Left ventricle myocardium superior (tissue), 1 donor: ENCODE data around the gene P2RX4. TPM values are rescaled to one million over a fixed set of nuclear protein-coding genes. Genes with fewer than 3 reads are reported as not detected.
"Not testable (repeated sequence)": the region's sequence is repeated elsewhere in the genome, so short reads cannot be mapped to it uniquely, and the experiment has no call there.

Source experiments
- ATAC-seq: fragments of 200-7000 bp; cut with Tn5 transposase; one replicate; pipeline ENCODE4 v1.9.1; 2020; ENCODE audit warnings: mild to moderate bottlenecking, moderate library complexity
- DNase-seq: peaks from one replicate; pipeline ENCODE4 v3.0.0-alpha.2; 2020
- intact Hi-C: fragments of 100-400 bp; cut with micrococcal nuclease; formaldehyde crosslinking; loops from one replicate; pipeline ENCODE4 v1.11.0; 2022
- total RNA-seq: library from RNA; stranded (reverse); fragmentation: NEBNext Ultra II Directional; extraction: Animal tissue kit (Norgen Biotek cat#: 25700); gene quantifications from one replicate; pipeline ENCODE4 v1.2.1, GENCODE V29; 2021
- donor health status: DM: no; HTN: yes; CAD: no; lungs with severe emphysema.

P2RX4 gene
- total RNA-seq, 1 donor from 2014 or later = 4.9 TPM

DNA sequence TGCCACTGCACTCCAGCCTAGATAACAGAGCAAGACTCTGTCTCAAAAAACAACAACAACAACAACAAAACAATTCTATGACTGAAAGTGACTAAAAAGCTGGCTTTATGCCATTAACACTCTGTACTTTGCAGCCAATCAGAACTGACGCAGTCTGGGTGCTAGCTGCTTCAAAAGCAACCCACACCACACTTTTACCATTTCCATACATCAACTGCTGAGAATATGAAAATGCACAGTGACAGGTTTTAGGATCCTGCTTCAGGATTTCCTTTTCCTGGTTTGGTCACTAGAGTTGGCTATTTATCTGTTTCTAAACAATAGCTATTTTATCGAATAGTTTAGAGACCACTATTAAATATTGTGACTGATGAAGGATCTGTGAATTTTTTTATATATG lies 23.1 kb upstream of the P2RX4 start:
- no peak for DNase-seq
- no peak for ATAC-seq
- intact Hi-C loops = no loop called here

DNA sequence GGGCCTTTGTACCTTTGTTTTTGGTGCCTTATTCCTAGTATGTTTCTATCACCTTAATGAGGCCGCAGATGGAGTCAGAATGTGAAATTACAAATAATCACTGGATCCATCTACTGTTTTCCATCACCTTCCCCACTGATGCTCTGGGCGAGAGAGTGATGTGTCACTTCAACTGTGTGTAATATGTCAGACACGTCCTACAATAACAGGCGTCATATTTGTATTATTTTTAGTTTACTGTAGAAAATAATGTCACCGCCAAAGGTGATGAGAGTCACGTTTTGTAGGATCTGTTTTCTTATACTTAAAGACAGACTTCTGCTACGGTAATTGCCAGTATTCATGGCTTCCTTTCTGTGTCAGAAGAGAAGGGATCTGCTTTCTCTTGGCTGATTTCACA lies 22.4 kb upstream of the P2RX4 start:
- ATAC-seq (no peak), DNase-seq (no peak)
- intact Hi-C loops = no loop called here

DNA sequence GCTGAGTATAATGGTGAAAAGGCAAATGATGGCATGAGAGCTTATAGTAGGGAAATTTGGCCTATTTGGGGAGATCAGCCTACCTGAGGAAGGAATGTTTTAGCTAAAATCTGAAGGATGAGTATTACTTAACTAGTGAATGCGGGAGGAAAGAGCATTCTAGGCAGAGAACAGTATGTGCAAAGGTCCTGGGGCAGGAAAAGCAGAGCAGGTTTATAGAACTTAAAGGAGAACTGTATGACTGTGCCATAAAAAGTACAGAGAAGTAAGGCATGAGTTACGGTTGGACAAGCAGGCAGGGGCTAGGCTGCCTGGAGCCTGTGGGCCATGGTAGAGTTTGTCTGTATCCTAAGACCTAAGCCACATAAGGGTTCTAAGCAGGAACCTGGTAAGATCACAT lies 21.7 kb upstream of the P2RX4 start:
- no peak for DNase-seq
- intact Hi-C loops = no loop called here

DNA sequence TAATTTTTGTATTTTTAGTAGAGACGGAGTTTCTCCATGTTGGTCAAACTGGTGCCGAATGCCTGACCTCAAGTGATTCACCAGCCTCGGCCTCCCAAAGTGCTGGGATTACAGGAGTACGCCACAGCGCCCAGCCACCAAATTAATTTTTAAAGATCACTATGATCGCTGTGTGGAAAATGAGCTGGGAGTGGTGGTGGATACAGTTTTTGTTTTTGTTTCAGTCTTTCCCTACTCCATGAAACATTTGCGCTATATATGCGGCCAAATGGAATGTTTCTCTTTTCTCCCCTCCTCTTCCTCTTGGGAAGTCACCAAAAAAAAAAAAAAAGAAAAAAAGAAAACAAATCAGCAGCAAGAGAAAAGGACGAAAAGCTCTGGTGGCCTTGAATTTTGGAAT lies 20.8 kb upstream of the P2RX4 start:
- ATAC-seq (no peak), DNase-seq (no peak)
- intact Hi-C loops = no loop called here

More for the DNA sequence above, 21.7 kb upstream of the P2RX4 start:
- ATAC-seq = no peak

DNA sequence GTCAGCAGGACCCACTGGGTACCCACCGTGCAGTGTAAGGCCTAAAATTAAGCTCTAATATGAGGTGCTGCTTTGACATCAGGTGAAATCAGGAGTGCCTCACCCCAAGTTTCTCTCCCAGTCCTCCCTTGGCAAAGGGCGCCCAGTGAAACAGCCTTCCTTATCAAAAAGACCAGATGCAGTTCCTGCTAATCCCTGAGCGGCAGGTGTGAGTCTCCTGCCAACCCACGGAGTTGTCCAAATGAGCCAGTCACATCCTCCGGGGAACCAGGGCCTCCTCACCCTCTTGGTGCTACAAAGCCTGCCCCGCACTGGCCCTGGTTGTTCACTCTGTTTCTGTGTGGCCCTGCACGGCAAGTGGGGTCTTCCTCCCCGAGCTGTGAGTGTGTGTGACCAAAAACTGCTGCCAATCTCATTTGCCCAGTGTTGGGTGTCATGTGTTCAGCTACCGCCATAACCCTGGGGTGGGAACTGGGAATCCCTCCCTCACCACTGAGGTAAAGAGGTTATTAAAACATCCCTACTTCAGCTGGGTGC lies 20.2 kb upstream of the P2RX4 start:
- intact Hi-C loops = no loop called here
- DNase-seq = no peak
- ATAC-seq = no peak

DNA sequence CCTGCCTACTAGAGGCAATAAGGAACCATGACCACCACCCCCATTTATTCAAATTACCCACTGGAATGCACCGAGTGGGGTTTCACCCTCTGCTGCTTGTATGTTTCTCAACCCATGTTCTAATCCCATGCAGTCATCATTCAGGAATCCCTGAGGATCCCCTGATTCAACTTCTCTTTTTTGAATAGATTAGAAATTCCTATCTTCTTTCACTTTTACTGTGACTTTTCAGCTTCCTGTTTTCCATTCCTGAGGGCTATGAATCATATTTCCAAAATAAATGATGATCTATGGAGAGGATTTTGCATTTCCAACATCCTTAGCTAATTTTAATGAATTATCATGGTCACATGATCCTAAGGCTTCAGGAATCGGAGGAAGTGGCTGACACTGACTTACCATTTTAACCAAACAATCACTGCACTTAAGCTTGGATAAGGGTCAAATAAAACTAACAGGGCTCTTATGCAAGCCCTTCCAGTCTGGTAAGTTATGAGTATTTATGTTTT lies 19.4 kb upstream of the P2RX4 start:
- intact Hi-C loops = no loop called here
- no peak for DNase-seq
- ATAC-seq = peak; percentile 24

DNA sequence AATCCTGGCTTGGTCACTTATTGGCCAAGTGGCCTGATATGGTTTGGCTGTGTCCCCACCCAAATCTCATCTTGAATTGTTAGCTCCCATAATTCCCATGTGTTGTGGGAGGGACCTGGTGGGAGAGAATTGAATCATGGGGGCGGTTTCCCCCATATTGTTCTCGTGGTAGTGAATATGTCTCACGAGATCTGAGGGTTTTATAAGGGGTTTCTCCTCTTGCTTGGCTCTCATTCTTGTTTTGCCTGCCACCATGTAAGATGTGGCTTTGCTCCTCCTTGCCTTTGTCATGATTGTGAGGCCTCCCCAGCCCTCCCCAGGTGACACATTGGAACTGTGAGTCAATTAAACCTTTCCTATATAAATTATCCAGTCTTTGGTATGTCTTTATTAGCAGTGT lies 18.8 kb upstream of the P2RX4 start:
- no peak for DNase-seq
- no peak for ATAC-seq
- intact Hi-C loops = no loop called here

DNA sequence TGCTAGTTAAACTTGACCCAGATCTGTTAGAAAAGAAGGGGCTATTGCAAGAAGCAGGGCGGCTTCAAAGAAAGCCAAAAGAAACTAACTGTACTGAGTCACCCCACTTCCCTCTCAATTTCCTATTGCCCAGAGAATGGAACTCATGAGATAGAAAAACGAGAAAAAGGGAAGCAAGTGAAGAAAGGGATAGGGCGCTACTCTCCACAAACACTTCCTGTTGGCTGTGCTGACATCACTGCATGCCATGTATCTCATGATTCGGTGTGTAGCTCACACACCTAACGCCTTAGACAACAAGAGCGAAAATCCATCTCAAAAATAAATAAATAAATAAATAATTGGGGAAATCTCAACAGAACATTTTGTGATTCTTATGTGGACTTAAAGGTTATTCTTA lies 13.0 kb upstream of the P2RX4 start:
- DNase-seq (no peak), ATAC-seq (peak; percentile 61)
- intact Hi-C loops = no loop called here

DNA sequence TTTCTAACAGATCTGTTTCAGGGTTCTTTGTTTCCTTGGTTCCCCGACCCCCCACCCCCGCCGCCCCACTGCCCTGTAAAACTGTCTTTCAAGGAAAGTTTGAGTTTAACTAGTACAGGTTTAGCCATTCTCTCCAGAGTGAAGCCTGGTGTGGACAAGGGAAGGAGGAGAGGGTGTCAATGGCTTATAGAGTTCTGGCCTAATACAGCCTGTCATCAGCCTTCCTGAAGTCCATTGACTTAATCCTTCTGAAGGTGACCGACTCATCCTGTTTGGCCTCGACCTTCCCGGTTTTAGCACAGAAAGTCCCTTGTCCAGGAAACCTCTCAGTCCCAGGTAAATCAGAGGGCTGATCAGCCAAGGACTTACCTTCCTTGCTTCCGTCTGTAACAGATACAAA lies 11.0 kb upstream of the P2RX4 start:
- intact Hi-C loops = no loop called here
- no peak for DNase-seq
- no peak for ATAC-seq

DNA sequence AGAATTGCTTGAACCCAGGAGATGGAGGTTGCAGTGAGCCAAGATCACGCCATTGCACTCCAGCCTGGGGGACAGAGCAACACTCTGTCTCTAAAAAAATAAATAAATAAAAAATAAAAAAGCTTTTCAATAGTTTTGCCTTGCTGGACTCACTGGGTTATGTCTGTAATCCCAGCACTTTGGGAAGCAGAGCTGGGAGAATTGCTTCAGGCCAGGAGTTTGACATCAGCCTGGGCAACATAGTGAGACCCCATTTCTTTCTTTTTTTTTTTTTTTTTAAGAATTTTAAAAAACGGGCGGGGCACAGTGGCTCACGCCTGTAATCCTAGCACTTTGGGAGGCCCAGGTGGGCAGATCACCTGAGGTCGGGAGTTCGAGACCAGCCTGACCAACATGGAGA lies 8.8 kb upstream of the P2RX4 start:
- ATAC-seq, intact Hi-C loops: not testable (repeated sequence)

DNA sequence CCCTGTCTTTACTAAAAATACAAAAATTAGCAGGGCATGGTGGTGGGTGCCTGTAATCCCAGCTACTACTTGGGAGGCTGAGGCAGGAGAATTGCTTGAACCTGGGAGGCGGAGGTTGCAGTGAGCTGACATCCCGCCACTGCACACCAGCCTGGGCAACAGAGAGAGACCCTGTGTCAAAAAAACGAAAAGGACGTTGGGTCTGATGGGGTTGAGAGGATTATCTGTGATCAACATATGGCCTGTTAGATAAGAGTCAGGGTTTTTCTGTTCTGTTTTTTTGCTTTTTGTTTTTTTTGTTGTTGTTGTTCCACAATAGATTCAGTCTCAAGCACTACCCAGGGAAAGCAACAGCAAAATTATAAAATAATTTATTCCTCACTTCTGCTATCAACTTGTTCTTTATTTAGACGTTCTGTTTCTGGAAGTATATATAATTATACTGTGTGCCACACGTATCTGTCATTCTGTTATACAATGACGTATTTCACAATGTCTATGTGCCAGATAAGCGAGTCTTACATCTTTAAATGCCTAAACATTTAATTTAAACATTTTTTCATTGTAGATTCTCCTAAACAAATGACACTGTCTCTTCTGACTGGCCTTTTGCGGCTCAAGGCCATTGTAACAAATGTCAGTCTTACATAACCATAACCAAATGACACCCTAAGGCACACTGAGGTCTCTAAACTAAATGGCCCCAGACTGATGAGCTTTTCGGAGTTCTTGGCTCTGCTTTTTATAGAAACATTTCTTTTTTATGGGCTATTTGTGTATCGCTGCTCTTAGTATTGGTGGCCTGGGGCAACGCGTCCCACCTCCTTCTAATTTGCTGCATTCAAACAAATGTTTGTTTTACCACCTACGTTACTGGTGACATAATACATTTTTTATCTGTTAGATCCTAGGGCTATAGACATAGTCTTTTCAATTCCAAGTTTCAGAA lies 7.2 kb upstream of the P2RX4 start:
- DNase-seq (no peak), ATAC-seq (peak; percentile 60)
- intact Hi-C loops = no loop called here

More for the DNA sequence above, 8.8 kb upstream of the P2RX4 start:
- DNase-seq = not testable (repeated sequence)

DNA sequence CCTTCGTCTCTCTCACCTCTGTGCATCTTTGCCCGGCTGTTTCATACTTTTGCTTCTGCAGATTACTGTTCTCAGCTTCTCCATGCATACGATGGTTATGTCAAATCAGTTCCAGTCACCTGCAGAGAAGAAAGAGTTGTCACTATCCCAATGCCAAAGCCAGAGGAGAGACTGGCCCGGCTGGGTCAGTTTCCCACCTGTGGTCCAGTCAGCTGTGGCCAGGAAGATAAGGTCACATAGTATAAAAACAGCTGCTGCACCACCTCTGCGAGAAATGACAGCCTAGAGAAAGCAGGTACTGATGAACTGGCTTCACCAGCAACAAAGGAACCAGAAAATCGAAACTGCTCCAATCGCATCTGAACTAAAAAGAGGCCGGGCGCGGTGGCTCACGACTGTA lies 6.4 kb upstream of the P2RX4 start:
- DNase-seq (no peak), ATAC-seq (no peak)
- intact Hi-C loops = no loop called here

DNA sequence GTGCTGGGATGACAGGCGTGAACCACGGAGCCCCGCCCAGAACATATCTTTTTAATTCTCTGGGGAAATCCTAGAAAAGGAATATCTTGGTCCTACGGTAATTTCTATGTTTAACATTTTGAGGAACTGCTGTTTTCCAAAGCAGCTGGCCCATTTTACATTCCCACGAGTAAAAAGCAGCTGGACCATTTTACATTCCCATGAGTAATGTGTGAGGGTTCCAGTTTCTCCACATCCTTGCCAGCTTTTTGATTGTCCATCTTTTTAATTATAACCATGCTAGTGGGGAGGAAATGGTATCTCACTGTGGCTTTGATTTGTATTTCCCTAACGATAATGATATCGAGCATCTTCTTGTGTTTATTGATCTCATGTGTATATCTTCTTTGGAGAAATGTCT lies 4.4 kb upstream of the P2RX4 start:
- ATAC-seq (no peak), DNase-seq (no peak)
- intact Hi-C loops = no loop called here

DNA sequence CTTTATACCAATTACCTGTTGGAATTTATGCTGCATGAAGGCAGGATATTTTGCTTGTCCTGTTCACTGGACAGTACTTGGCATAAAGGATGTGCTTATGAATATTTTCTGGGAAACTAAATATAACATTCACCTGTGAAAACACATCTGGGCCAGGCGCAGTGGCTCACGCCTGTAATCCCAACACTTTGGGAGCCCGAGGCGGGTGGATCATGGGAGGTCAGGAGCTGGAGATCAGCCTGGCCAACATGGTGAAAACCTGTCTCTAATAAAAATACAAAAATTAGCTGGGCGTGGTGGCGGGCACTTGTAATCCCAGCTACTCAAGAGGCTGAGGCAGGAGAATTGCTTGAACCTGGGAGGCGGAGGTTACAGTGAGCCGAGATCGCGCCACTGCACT lies 1.4 kb upstream of the P2RX4 start:
- DNase-seq, intact Hi-C loops, ATAC-seq: not testable (repeated sequence)

DNA sequence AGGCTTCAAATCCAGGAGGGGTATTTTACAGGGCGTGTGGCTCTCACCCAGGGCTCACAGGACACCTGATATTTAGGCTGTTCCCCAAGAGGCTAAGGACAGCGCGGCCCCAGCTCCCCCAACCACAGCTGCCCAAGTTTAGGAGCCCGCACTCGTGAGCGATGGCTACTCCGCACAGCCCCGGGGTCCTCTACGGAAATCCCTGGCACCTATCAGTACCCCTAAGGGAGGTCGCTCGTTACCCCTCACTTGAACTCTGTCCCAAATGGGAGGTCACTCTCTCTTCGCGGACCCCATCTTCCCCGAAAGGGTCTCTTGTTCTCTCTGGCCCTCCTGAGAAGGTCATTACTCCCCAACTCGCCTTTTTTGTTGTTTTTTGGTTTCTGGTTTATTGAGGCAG lies 708 bp upstream of the P2RX4 start:
- intact Hi-C loops = no loop called here
- ATAC-seq (no peak), DNase-seq (no peak)

DNA sequence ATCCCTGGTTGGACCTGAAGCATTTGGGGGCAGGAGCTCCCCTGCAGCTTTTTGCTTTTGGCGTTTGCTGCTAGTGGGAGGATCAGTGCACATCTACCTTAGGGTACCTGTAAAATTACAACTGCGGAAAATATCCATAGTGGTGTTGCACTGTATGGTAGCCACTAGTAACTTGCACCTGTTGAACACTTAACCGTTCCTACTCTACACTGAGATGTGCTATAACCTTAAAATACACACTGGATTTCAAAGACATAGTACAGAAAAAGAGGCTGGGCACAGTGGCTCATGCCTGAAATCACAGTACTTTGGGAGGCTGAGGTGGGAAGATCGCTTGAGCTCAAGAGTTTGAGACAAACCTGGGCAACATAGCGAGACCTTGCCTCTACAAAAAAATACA lies 2.9 kb downstream of the P2RX4 start:
- ATAC-seq = no peak
- no peak for DNase-seq
- intact Hi-C loops = no loop called here

DNA sequence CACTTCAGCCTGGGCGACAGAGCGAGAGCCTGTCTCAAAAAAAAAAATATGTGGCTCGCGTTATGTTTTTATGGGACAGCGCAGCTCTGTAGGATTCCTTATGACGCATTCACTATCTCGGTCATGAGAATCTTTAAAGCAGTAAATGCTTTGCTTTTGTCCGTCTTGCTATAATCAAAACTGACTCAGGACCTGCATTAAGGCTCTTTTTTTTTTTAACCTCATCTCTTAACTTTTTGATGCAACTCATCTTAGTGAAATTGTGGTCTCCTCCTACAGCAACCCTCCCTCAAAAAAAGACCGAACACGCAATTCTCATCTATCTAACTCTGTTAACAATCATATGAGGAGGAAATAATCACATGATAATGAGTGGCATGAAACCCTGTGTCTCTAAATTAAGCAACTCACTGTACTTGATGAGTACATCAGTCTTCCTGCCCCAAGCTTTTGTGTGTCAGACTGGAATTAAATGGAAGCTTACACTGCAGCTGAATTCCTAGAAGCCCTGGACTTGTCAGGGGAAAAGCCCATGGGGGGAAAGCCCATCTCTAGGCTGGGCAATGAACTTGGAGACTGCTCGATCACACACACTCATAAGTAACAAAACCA lies 4.3 kb downstream of the P2RX4 start:
- DNase-seq (no peak), ATAC-seq (no peak)
- intact Hi-C loops = no loop called here

DNA sequence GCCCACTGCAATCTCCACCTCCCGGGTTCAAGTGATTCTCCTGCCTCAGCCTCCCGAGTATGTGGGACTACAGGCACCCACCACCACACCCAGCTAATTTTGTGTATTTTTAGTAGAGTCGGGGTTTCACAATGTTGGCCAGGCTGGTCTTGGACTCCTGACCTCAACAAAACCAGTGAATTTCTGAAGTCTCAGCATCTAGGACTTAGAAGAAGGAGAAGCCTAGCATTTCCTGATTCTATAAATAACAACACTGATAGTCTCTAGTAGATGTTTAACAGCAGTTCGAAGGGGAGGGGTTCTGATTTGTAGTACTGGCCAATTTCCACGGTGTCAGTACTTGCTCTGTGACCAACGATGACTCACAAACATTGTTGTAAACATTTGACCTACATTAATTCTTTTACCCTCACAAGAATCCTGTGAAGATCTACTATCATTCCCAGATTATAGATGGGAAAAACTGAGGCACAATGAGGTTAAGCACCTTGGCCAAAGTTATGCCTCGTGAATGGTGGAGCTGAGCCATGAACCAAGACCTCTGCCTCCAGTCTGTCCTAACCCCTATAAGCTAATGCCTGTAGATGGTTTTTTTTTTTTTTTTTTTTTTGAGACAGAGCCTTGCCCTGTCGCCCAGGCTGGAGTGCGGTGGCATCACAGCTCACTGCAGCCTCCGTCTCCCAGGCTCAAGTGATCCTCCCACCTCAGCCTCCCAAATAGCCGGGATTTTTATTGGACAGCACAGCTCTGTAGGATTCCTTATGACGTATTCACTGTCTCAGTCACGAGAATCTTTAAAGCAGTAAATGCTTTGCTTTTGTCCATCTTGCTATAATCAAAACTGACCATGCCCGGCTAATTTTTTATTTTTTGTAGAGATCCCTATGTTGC lies 5.2 kb downstream of the P2RX4 start:
- intact Hi-C loops = no loop called here
- DNase-seq = no peak
- ATAC-seq = peak; percentile 38

DNA sequence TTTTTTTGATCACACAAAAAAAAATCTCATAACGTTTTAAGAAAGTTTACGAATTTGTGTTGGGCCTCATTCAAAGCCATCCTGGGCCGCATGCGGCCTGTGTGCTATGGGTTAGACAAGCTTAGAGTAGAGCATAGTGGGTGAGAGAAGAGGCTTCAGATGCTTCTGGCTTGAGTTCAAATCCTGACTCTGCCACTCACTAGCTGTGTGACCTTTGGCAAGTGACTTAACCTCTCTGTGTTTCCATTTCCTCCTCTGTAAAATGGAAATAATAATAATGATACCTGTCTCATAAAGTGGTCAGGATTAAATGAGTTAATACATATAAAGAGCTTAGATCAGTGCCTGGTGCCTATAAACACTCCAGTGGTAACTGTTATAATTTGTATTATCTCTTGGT lies 6.2 kb downstream of the P2RX4 start:
- no peak for DNase-seq
- intact Hi-C loops = no loop called here
- ATAC-seq = no peak
